OCI-M2 (cell line): Measurements from ENCODE around the gene CCDC87.
"Not testable (repeated sequence)": the region's sequence is repeated elsewhere in the genome, so short reads cannot be mapped to it uniquely, and the experiment has no call there.

Experiments
- DNase-seq: peaks from one replicate; lab custom pipeline; 2025; ENCODE audit not compliant: unreplicated experiment; lab: John Stamatoyannopoulos, UW

Gene CCDC87

DNA sequence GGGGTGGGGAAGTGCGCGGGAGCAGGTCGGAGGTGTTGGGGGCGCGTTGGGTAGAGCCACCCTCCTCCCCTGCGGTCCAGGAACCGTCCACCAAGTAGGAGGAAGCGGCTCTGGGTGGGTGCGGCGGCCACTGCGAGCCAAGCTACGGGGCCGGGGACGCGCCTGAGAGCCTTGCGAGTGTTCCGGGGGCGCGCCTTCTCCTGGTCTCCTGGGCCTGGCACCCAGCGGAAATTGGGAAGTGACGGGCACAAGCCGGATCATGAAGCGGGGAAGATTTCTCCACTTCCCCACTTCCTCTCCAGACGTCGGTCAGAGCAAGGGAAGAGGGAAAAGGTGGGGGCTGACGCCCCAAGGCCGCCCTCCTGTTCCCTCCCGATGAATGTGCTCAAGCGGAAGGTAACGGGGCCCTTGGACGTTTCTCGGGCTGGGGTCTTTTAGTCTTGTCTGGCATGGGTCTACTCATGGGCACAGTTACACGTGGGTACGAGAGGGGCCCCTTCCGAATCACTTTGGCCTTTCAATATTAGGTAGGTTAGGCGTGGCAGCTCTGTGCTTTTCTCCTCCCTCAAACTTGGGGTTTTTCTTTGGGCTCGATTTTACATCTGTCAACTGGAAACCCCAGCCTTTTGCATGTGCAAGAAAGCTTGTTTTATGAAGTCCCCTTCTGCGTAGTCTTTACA is 24.4 kb upstream of the CCDC87 start:
- no peak for DNase-seq

DNA sequence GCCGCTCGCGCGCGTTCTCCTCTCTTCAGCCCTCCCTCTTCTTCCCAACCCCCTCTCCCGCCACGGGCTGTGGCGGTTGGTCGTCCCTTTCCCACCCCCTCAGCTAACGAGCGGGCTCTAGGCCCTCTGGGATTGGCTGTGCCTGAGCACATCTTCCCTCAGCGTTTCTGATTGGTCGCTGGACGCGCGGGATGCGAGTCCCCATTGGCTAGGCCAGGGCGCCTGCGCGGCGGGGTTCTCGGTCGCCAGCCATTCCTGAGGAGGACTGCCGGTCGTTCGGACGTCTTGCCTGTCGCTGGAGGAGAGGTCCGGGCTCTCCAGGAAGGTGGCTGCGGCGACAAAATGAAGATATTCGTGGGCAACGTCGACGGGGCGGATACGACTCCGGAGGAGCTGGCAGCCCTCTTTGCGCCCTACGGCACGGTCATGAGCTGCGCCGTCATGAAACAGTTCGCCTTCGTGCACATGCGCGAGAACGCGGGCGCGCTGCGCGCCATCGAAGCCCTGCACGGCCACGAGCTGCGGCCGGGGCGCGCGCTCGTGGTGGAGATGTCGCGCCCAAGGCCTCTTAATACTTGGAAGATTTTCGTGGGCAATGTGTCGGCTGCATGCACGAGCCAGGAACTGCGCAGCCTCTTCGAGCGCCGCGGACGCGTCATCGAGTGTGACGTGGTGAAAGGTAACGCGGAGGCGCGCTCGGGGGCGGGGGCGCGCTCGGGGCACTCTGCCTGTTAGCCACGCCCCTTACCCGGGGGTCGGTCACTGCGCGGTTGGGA is 23.7 kb upstream of the CCDC87 start, which contains the start of gene RBM14:
Gene RBM14, plus strand, starts transcription at position 252 of the 776 bp plus-strand sequence. Its CDS starts 91 bp downstream, at position 343.
- peak; percentile 60 for DNase-seq

DNA sequence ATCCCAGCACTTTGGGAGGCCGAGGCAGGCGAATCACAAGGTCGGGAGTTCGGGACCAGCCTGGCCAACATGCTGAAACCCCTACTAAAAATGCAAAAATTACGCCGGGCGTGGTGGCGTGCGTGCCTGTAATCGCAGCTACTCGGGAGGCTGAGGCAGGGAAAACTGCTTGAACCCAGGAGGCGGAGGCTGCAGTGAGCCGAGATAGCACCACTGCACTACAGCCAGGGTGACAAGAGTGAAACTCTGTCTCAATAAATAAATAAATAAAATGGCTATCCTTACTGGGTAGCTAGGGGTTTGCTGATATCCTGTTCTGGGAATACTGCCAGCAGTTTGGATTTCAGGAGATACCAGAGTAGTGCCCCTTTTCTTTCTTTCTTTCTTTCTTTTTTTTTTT is 21.2 kb upstream of the CCDC87 start:
- DNase-seq, result no peak

DNA sequence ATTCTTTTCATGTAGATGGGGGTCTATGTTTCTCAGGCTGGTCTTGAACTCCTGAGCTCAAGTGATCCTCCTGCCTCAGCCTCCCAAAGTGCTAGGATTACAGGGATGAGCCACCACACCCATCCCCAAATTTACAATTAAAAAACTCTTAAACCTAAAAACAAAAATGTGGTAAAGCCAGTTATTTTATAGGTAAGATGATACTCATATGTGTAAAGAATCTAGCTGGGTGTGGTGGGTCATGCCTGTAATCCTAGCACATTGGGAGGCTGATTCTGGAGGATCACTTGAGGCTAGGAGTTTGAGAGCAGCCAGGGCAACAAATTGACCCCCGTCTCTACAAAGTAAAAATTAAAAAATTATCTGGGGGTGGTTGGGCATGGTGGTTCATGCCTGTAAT is 19.6 kb upstream of the CCDC87 start:
- no peak for DNase-seq

DNA sequence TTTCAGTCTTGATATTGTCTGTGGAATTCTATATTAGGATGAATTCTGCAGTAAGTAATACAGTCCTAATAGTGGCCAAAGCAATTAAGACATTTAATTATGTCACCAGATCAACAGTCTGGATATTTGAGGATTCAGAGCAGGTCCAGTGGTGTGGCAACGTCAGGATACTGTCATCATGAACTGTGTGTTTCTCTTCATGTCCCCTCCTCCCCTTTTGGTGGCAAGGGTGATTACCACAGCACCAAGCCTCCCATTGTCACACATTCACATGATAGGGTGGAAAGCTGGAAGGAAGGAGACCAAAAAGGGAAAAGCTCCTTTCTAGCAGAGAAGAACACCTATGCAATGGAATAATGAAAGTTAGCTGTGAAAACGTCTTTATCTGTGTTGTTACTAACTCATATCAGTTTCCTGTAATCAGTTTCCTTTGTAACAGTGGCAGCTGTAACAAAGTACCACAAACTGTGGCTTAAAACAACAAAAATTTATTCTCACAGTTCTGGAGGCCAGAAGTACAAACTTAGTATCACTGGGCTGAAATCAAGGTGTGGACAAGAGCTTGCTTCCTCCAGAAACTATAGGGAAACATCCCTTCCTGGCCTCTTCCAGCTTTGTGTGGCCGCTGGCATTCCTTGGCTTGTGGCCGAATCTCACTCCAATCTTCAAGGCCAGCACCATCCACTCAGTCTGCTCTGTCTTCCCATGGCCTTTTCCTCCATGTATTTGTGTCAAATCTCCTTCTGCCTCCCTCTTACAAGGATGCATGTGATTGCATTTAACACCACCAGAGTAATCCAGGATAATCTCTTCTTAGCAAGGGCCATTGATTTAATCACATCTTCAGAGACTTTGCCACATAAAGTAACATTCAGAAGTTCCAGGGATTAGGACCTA is 17.1 kb upstream of the CCDC87 start:
- DNase-seq, result no peak

DNA sequence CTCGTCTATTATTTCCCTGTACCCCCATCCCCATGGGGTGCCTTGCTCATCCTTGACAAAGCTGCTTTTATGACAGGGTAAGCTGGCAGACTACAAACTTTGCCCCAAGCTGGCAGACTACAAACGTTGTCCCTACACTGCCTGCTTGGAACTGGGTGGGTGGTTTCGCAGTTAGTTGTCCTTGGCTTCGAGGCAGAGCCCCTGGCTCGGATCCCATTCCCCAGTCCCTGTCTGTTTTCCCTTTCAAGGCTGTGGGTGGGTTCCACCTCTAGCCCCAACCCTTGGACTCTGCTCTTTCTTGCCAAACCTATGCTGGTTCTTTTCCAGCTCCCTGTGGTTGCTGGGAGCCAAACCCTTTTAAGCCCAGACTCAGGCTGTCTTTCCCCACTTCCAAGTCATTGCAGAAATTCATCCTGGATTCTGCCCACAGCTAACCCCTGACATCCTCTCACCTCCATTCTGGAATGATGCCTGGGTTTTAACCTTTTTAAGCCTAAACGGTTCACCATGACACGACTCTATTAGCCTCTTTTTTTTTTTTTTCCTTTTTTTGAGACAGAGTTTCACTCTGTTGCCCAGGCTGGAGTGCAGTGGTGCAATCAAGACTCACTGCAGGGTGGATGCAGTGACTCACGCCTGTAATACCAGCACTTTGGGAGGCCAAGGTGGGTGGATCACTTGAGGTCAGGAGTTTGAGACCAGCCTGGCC is 14.4 kb upstream of the CCDC87 start:
- no peak for DNase-seq

DNA sequence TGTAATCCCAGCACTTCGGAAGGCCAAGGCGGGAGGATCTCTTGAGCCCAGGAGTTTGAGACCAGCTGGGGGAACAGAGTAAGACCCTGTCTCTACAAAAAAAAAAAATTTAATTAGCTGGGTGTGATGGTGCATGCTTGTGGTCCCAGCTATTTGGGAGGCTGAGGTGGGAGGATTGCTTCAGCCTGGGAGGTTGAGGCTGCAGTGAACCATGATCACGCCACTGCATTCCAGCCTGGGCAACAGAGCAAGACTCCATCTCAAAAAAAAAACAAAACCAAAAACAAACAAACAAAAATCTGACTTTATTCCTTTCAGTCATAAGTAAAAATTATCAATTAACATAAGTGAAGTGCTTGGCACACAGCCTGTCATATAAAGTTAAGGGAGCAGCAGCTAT is 13.7 kb upstream of the CCDC87 start:
- DNase-seq, result not testable (repeated sequence)

DNA sequence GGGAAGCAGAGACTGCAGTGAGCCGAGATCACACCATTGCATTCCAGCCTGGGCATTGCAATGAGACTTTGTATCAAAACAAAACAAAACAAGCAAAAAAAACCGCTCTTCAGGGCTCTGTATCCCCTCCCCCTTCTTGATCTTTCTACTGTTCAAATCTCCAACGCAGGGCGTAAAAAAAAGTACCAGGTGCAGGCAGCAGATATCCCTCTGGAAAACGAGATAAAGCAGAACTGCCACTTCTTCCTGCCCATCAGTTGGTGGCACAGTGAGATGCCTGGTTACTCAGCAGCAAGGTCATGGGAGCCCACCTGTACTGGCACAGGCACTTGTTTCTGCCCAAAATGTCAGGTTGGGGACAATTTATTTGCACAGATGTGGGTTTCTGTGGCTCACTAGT is 11.3 kb upstream of the CCDC87 start:
- DNase-seq, result no peak

DNA sequence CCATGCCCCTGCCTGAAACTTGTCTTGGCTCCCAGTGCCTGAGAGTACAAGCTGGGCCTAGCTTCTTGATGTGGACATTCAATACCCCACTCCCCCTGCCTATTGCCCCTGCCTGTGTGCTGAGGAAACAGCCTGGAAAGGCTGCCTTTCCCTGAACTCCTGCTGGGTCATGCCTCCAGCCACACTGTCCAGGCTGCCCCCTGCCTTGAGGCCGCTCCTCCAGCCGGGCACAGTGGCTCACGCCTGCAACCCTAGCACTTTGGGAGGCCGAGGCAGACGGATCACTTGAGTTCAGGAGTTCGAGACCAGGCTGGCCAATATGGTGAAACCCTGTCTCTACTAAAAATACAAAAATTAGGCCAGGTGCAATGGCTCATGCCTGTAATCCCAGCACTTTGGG is 10.2 kb upstream of the CCDC87 start:
- DNase-seq, result no peak

DNA sequence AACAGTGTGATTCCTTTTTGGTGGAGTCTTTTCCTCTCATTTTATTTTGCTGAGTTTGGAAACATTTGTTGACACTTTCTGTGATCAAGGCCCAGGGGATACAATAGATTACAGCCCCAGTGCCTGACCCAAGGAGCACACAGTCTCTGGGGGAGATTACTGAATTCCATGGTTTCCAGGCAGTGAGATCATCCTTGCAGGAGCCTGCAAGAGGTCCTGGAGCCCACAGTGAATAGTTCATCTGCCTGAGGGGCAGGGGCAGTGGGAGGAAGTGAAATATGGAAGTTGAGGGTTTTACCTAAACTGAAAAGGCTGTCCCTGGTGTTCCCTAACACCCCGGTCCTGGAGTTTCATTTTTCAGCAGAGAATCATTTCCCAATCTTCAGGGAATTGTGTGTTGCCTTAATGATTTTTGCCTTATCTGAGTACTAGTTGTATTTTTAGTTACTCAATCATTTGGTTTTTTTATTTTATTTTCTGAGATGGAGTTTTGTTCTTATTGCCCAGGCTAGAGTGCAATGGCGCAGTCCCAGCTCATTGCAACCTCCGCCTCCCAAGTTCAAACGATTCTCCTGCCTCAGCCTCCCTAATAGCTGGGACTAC is 7.9 kb upstream of the CCDC87 start:
- no peak for DNase-seq

DNA sequence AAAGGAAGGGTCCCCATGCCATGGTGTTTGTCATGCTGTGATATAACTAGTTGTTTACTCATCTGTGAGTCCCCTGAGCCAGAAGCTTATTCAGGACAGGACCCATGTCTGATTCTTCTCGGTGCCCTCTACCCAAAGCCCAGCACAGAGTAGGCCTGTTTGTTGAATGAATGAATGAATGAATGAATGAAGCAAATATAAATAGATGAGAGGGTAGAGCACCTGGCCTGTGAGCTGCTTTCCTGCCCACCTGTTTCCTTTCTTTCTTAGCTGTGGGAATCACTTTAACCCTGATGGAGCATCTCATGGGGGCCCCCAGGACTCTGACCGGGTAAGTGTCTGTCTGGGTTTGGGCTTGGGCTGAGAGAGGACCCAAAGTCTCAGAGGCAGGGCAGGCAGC is 7.4 kb upstream of the CCDC87 start:
- DNase-seq, result no peak

DNA sequence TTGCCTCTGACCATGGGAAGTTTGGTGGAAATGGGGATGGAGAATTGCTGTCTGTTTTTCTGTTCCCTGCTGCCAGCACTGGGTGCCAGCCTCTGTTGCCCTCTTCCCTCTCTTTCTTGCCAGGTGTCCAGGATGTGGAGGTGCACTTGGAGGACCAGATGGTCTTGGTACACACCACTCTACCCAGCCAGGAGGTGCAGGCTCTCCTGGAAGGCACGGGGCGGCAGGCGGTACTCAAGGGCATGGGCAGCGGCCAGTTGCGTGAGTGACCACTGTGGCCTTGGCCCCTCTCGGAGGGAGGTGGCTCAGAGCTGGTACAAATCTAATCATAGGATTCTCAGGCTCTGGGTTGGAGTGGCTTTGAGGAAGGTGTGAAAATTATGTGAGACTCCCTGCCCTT is 6.1 kb upstream of the CCDC87 start:
- DNase-seq, result no peak

DNA sequence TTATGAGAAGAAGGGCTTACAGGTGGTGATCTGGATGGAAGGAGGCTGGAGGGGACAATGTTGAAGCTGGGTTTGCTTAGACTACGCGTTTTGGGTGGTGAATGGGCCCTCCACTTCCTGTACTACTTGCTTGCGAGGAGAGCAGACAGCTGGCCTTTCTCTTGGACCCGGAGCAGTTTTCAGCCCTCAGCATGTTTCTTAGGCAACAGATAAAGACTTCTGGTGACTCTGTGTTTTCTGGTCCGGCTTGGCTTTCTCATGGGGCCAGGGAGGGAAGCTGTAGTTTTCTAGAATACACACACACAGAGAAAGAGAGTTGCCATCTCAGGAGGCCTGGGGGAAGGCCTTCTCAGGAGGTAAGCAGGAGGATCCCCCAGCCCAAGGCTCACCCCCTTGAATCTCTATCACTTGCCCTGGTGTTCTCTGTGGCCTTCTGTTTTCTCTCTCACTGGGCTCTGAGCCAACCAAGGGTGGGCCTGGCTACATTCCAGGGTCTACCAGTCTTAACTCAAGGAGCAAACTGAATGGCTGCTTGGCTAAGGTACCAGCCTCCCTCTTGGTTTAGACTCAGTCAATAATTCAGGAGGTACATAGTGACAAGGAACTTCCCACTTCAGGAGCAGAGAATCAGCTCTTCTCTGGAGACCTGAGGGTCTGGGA is 2.5 kb upstream of the CCDC87 start:
- DNase-seq, result no peak

DNA sequence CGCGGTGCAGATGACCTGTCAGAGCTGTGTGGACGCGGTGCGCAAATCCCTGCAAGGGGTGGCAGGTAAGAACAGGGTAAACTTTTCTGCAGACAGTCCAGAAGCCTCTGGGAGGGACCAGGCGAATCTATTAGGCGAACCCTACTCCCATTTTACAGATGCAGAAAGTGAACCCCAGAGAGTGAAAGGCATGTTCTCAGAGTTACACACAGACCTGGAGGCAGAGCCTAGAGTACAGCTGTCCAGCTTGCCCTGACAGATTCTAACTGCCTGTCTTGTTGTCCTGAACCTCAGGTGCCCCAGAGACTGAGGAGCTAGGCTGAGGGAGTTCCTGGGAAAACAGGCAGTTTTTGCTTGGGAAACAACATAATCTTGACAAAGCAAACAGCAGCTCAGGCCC is 787 bp upstream of the CCDC87 start:
- DNase-seq, result no peak

DNA sequence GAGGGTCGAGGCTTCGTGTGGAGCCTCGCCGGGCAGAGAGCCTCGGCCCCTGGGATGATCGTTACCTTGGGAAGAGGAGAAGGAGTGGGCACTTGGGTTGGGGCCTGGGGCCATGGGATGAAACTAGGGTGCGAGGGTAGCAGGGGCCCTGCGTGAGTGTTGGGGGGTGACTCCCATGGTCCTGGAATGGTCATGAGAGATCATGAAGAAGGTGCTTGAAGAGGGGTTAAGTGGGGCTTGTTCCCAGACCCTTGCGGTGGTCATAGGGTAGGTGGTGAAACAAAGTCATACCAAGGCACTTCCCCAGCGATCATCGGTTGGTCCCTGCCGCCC is 406 bp upstream of the CCDC87 start:
- DNase-seq, result no peak

DNA sequence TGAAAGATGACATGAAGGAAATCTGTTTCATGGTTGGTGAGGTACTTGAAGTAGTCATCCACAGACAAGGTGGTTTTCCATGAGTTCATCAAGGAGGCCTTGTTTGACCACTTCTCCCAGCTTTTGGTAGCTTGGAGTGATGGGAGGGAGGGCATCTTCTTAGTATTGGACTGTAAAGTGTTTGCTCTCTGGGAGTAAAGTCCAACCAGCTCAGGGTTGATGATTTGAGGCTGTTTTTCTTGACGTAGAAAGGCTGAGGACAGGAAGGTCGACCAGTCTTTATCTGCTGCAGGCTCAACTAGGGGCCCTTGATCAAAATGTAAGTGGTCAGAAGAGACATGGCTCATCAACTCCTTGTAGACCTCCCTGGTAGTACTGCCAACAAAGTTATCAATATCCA is 1.7 kb downstream of the CCDC87 start:
- no peak for DNase-seq

DNA sequence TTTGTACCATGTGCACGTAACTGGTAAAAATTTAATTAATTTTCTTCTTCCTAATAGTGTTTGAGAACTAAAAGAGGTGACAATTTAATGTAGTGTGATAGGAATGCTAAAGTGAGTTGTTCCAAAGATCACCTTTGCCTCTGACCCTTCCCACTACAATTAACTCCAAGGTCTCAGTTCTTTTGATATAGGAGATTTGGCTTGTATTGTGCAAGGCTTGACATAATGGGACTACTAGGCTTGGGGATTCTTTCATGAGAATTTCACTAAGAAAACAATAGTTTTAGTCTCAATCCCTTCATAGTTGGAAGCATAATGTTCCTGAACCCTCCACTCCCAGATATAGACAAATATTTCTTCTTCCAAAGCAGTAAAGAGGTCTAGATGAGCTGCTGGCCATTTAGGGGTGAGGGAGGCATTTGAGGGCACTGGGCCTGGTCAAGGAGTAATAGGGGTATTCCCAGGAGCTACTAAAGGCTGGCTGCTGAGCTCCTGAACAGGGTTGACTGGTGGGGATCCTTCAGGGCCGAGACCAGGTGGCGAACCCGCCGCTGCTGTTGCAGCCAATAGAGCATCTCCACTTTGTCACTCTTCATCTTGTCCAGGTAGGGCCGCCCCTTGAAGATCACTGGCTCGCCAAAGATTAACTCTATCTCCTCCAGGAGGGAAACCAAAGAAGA is 2.7 kb downstream of the CCDC87 start:
- no peak for DNase-seq

DNA sequence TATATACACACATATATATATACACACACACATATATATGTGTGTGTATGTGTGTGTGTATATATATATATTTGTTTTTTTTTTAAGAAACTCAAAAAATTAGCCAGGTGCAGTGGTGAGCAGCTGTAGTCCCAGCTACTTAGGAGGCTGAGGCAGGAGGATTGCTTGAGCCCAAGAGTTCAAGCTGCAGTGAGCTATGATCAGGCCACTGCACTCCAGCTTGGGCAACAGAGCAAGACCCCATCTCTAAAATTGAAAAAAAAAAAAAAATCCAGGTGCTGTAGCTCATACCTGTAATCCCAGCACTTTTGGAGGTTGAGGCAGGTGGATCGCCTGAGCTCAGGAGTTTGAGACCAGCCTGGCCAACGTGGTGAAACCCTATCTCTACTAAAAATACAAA is 3.5 kb downstream of the CCDC87 start:
- not testable (repeated sequence) for DNase-seq

DNA sequence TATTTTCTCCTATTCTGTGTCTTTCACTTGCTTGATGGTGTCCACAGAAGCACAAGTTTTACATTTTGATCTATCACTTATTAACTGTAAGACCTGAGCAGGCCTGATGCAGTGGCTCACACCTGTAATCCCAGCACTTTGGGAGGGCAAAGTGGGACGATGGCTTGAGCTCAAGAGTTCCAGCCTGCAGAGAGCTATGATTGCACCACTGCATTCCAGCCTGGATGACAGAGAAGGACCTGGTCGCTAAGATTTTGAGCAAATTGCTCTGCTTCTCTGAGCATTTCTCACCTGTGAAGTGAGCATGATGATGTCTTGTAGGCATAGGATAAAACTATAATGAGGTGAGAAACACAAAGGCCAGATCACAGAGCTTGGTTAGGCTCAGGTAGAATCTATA is 6.7 kb downstream of the CCDC87 start:
- DNase-seq, result no peak

DNA sequence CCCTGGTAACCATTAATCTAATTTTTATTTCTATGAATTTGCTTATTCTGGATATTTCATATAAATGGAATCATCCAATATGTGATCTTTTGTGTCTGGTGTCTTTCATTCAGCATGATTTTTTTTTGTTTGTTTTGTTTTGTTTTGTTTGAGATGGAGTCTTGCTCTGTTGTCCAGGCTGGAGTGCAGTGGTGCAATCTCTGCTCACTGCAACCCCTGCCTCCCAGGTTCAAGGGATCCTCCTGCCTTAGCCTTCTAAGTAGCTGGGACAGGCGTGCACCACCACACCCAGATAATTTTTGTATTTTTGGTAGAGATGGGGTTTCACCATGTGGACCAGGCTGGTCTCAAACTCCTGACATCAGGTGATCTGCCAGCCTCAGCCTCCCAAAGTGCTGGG is 7.4 kb downstream of the CCDC87 start:
- not testable (repeated sequence) for DNase-seq
